LNCAP (cell line): Measurements from ENCODE around the gene SPAG9.

ENCODE experiments used
- CTCF ChIP-seq: fragments of 450-650 bp; IDR thresholded peaks from 2 replicates; pipeline ENCODE4 v1.5.1; 2017; ENCODE audit warnings: mild to moderate bottlenecking

Gene SPAG9

GRCh38 chr17:51064061-51064735 is 56.5 kb downstream of the SPAG9 start:
- no peak for TF ChIP-seq CTCF

- no peak for TF ChIP-seq CTCF
These were observed 60.3 kb downstream of the SPAG9 start for GRCh38 chr17:51060396-51060795.

- no peak for TF ChIP-seq CTCF
These were observed 60.9 kb downstream of the SPAG9 start for GRCh38 chr17:51059781-51060180.

GRCh38 chr17:51057534-51057933 is 63.1 kb downstream of the SPAG9 start:
- no peak for TF ChIP-seq CTCF

- peak; percentile 74 for TF ChIP-seq CTCF
These were observed 63.7 kb downstream of the SPAG9 start for GRCh38 chr17:51056813-51057510.

GRCh38 chr17:51054748-51055147 is 65.9 kb downstream of the SPAG9 start:
- no peak for TF ChIP-seq CTCF

- no peak for TF ChIP-seq CTCF
These were observed 68.4 kb downstream of the SPAG9 start for GRCh38 chr17:51052235-51052634.
